GM21619 (cell line): Measurements from ENCODE around the gene TMEM131L.
A peak's percentile ranks its signal among the peaks of the same experiment; 100 is the strongest.
"Not testable (repeated sequence)": the region's sequence is repeated elsewhere in the genome, so short reads cannot be mapped to it uniquely, and the experiment has no call there.

Source experiments
- ATAC-seq: cut with Tn5 transposase; IDR thresholded peaks from one replicate; pipeline ENCODE4 v1.9.1; 2021; ENCODE audit not compliant: unreplicated experiment

TMEM131L gene

DNA sequence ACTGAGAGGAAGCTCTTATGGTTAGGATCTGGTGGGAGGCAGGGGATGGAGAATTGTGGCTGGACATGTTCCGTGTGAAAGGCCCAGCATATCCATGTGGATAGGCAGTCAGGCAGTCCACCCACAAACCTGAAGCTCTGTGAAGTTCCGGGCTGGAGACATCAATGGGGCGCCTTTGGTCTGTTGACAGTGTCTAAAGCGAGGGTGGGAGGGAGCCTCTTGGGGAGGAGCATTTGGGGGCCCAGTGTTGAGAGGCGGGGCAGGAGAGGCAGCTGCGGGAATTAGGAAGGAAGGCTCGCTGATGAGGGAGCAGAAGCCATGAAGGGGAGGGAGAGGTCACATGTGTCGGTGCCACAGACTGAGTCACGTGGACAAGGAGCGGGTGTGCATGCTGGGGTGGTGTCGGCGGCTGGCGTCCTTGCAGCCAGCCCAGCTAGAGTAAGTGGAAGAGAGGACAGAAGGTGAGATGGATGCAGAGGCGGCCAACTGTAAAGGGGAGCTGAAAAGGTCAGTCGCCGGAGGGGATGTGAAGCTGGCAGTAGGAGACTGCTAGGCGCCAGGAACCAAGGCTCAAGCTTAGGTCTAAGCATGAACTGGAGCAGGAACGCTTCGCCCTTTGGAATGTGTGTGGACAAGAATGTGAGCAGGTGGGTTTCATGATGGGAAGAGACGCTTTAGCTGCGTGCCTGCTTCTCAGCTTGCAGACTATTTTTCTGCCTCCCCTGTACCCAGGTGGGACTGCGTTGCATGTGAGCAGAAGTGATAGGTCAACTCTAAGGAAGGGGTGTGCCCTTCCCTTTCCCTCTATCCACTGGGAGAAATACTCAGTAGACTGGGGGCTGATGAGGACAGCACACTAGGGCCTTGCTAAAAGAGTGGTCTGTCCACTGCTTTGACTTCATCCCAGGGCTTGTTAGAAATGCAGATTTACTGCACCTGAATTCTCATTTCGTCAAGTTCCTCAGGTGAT, 174.0 kb downstream of the TMEM131L start:
- no peak for ATAC-seq

DNA sequence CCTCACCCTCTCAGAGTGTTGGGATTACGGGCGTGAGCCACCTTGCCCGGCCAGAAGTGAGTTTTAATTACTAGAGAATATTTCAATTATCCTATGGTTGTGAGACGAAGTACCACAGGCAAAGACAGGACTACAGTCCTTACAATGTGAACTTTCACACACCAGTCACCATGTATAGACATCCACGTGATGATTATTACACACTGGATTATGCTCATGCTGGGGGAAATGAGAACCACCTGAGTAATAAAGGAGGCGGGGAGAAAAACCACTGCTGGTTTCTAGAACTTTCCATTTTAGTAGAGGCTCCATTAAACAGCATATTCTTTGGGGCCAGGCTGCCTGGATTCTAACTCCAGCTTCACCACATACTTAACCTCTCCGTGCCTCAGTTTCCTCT, 175.4 kb downstream of the TMEM131L start:
- no peak for ATAC-seq

DNA sequence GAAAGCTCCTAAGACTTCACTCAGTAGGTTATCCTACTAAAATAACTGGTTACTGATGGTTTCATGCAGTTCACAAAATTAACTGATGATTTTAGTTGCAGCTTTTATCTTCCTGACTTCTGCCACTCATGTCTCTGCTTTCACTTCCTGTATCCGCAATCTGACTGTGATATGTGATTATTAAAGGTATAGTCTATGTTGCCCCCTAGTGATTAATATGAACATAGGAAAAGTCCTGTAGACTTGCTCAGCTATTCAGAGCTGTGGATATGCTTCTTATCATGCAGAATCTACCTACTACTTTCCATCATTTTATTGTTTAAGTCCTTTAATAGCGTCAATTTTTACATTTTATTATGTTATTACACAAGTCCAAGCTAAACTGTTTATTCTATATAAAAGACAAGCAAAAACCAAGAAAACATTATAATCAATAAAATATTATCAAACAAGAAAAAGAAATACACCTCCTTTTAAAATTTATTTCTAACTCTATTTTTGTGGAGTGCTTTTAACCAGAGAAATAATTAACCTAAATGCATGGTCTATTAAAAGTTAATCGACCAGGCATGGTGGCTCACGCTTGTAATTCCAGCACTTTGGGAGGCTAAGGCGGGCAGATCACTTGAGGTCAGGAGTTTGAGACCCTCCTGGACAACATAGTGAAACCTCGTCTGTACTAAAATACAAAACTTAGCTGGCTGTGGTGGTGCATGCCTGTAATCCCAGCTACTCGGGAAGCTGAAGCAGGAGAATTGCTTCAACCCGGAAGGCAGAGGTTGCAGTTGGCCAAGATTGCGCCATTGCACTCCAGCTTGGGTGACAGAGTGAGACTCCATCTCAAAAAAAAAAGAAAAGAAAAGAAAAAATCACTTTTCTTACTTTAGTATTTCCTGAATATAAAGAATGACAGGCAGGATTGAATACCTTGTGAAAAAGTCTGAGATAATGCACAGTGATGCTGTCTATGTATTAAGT, 177.5 kb downstream of the TMEM131L start:
- peak; percentile 81 for ATAC-seq

DNA sequence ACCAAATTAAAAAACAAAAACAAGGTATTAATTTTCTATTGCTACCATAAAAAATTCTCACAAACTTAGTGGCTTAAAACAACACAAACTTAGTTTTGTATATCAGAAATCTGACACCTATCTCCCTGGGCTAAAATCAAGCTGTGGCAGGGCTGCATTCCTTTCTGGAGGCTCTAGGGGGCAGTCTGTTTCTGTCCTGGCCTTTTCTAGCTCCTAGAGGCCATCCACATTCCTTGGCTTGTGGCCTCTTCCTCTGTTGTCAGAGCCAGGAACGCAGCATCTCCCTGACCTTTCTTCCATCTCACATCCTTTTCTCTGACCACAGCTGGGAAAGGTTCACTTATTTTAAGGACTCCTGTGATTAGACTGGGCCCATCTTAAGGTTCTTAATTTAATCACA, 179.0 kb downstream of the TMEM131L start:
- no peak for ATAC-seq

DNA sequence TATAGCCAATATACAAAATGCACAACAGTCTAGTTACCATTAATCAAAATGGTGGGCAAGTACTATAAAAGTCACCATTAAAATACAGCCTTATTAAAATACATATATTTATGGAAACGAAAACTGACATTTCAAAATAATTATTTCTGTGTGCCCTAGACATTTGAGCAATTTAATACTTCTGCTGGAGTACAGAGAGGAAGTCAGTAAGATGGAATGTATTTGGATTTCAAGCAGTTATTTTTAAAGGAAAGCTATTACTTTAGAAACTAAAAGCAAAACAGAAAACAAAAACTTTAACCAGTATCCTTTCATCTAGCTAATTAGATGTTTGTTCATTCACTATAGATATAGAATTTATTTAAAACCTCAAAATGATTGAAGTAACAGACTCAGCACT, 180.1 kb downstream of the TMEM131L start:
- ATAC-seq, result no peak

DNA sequence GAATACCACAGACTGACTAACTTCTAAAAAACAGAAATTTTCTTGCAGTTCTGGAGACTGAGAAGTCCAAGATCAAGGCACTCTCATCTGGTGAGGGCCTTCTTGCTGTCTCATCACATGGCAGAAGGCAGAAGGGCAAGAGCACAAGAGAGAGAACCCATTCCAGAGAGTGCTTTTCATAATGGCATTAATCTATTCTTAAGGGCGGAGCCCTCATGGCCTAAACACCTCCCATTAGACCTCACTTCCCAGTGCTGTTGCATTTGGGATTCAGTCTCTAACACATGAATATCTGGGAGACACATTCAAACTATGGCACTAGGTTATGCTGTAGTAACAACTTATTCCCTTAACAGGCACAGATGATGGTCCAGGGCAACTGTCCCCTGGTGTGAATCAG, 180.8 kb downstream of the TMEM131L start:
- ATAC-seq, result no peak

DNA sequence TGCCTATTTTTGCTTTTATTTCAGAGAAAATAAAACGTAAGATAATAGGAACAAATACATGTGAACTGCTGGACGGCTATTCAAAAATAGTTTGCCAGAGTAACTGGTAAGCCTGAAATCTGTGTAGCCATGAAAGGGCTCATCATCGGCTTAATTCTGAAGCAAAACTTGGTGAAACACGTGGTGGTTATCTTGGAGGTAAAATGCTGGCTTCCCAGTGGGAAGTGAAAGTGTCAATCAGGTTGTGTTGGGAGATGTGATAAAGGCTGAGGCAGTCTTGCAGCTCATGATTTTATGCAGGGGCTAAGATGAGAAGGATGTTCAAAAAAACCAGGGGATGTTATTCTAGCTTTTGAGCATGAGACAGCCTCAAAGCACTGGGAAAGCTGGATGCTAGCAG, 181.8 kb downstream of the TMEM131L start:
- ATAC-seq, result no peak

DNA sequence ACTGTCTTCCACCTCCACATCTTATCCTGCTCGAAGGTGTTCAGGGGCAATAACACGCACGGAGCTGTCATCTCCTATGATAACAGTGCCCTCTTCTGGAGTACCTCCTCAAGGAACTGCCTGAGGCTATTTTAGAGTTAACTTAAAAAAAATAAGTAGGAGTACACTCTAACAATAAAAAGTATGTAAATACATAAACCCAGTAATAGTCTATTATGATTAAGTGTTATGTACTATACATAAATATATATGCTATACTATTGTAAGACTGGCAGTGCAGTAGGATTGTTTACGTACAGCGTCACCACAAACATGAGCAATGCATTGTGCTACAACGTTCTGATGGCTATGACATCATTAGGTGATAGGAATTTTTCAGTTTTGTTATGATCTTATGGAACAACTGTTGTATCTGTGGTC, 183.4 kb downstream of the TMEM131L start:
- no peak for ATAC-seq

DNA sequence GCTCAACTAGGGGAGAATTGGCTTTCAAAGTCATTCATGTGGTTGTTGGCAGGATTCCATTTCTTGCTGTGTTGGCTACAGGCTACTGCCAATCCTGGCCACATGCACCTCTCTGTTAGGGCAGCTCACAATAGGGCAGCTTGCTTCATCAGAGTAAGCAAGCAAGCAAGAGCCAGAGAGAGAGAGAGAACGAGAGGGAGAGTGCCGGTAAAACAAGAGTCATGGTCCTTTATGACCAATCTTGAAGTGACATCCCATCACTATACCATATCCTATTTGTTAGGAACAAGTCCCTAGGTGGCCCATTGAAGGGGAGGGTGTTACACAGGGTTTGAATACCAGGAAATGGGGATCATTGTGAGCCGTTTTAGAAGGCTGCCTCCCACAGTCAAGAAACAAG, 185.0 kb downstream of the TMEM131L start:
- ATAC-seq, result no peak

DNA sequence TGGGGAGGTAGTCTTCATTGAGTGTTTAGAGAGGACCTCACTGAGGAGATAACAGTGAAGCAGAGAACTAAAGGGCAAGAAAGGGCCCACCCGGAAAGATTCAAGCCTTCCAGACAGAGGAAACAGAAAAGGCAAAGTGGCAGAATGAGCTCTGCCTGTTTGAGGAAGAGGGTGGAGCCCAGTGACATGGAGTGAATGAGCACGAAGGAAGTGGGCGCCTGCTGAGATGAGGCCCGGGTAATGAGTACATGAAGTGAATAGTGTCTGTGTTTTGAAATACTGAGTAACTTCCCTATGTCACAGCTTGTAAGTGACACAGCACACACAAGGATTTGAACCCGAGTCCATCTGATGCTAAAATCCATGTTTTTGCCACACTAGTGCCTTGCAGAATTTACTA, 185.4 kb downstream of the TMEM131L start:
- peak; percentile 53 for ATAC-seq

DNA sequence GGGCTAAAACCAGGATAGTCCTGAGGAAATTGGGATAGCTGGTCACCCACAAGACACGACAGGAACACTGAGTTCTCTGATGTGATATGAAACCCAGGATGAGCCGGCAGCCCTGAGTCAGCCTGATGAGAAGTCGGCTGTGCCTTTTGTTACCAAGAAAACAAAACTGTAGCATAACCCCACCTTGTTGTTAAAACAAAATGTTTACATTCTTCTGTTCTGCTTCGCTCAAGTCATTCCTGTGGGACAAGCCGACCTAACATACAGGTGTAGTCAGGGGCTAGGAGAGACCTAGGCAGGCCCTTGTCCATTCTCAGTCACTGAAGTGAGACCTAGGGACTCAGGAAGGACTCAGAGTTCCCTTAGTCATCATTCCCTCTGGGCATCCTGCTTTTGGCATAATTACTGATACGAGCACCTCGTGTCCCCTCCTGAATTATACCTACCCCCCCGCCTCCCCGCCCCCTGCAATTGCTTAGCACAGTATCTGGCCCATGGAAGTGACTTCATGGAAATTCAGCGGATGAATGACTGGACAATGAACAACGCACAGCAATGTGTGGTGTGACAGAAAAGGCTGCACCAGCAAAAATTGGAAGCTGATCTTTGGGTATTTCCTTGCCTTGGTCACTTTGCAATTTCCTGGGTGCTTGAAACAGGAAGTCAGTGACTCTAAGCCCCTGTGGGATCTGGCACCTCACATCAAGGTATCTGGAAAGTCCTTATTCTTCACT, 186.1 kb downstream of the TMEM131L start:
- ATAC-seq, result no peak

DNA sequence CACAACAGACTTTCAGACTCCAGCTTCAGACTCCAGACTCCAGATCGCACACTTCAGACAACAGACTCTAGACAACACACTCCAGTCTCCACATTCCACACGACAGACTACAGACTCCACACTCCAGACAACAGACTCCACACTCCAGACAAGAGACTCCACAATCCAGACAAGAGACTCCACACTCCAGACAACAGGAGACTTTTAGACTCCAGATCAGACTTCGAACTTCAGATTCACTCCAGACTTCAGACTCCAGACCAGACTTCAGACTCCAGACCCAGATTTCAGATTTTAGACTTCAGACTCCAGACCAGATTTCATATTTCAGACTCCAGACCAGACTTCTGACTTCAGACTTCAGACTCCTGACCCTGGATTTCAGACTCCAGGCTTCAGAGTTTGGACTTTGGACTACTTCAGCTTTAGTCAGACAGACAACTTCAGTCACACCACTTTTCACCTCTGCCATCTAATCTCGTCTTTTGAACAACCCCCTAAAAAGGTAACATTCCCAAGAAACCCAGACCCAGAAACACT, 188.9 kb downstream of the TMEM131L start:
- no peak for ATAC-seq

DNA sequence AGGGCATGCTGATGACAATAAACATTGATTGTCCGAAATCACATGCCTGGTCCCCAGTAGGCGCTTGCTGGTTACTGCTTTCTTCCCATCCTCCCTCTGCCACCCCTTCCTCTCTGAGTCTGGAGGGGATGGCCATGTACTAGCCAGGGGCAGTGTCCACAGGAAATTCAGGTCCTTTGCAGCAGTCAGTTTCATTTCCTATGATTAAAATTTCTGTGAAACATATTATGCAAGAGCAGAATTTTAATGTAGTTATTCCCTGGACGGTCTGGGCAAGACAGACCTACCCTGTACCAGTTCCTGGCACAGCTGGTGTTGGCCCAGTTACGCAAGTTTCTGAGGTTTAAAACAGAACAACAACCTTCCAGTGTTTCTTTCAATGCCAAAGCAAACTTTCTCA, 189.8 kb downstream of the TMEM131L start:
- ATAC-seq, result no peak

DNA sequence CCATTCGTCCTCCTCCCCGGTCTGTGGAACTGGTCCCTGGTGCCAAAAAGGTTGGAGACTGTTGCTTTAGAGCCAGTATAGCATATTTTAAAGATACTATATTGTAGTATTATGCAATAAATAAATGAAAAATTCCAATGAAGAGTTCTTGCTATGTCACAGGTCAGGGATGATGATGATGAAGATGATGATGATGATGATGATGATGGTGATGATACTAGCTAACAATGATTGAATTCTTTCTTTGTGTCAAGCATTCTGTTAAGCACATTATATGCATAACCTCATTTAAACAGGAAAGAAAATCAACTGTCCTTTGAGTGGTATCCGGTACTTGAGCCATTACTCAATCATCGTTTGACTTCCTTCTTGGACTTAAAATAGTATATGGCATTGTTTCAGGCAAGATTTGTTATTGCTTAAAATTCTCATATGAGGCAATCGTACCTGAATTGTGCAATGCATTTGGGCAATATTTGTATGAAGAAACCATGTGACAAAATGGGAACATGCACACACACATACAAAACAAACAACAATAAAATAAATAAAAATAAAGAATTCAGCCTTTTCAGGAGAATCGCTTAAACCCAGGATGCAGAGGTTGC, 195.2 kb downstream of the TMEM131L start:
- no peak for ATAC-seq

DNA sequence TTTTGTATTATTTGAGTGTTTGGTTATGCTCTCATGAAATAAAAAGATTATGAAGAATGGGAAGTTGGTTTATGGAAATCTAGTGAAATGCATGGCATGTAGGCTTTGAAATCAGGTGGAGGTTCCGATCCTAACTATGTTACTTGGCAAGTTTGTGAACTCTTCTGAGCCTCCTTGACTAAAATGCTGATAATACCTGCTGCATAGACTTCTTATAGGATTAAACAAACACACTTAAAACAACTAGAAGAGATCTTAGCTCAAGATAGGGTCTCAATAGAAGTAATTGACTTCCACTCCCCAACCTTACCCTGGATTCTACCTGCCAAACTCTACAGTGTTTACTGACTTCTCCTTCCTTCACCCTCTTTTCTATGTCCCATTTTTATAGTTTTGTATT, 195.7 kb downstream of the TMEM131L start:
- no peak for ATAC-seq

DNA sequence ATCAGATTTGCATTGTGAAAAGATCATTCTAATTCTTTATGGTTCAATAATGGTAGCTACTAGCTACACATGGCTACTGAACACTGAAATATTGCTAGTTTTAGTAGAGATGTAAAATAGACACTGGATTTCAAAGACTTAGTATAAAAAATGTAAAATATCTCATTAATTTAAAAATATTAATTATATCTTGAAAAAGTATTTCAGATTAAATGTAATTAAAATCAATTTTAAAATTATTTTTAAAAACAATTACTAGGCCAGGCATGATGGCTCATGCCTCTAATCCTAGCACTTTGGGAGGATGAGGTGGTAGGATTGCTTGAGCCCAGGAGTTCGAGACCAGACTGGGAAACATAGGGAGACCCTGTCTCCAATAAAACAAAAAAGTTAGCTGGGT, 197.5 kb downstream of the TMEM131L start:
- no peak for ATAC-seq

DNA sequence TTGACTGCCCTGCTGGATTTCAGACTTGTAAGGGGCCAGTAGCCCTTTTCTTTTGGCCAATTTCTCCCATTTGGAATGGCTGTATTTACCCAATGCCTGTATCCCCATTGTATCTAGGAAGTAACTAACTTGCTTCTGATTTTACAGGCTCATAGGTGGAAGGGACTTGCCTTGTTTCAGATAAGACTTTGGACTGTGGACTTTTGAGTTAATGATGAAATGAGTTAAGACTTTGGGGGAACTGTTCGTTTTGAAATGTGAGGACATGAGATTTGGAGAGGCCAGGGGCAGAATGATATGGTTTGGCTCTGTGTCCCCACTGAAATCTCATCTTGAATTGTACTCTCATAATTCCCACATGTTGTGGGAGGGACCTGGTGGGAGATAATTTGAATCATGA, 200.3 kb downstream of the TMEM131L start:
- ATAC-seq, result not testable (repeated sequence)

DNA sequence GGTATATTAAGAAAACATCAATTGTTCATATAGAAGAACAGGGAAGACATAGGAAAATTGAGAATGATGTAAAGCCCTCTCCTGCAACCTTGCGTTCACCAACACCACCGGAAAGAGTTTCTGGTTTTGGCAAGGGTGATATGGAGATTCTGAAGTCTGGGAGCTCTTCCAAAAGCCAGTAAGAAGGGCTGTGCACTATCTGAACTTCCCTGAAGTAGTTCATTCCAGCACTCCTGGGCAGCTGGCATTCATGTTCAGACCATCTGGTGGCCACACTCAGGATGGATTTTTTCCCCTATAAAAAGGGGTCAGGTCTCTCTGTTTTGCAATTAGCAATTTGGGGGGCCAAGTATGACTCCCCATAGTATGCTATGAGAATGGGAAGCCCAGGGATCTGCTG, 202.5 kb downstream of the TMEM131L start:
- ATAC-seq, result no peak

DNA sequence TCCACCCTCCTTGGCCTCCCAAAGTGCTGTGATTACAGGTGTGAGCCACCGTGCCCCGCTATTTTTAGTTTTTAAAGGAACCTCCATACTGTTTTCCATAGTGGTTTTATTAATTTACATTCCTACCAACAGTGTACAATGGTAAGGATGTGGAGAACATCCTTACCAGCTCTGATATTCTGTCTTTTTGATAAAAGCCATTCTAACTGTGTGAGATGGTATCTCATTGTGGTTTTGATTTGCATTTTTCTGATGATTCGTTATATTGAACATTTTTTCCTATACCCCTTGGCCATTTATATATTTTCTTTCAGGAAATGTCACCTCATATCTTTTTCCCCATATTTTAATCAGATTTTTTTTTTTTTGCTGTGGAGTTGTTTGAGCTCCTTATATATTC, 203.7 kb downstream of the TMEM131L start:
- ATAC-seq, result no peak

DNA sequence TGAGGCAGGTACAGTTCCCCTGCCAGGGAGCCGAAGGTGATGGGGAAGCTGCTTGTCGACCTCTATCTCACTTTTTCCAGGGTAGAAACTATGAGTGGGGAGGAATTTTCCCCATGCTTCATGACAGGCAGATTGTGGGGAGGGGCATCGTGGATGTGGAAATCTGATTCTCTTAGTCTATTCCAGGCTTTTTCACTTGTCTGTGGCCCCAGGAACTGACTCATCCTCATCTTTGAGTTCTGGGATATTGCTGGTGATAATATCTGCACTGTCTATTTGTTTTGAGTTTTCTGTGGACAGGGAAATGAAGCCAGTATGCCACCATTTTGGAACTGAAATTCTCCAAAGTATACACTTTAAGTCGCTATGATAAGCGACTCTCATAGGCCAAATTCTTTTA, 210.3 kb downstream of the TMEM131L start:
- no peak for ATAC-seq
